22Rv1 (cell line): Measurements from ENCODE around the gene COL25A1.

Source experiments
- CTCF ChIP-seq: fragments of 450-650 bp; IDR thresholded peaks from 2 replicates; pipeline ENCODE4 v1.5.1; 2017; ENCODE audit warnings: mild to moderate bottlenecking
- ZFX ChIP-seq: fragments of 450-650 bp; IDR thresholded peaks from 2 replicates; pipeline ENCODE4 v1.6.1; 2017; ENCODE audit warnings: antibody characterized with exemption, borderline replicate concordance

GRCh38 chr4:109234596-109234995, 67.9 kb downstream of the COL25A1 start:
- TF ChIP-seq CTCF = no peak
- TF ChIP-seq ZFX = no peak
